Endothelial cell of umbilical vein (primary cell): ENCODE results near the gene DAPK2. TPM values are rescaled to one million over a fixed set of nuclear protein-coding genes. Genes with fewer than 3 reads are reported as not detected.

Experiments used
- BruUV-seq: library from RNA; stranded (reverse); fragments of 400-500 nt; replicated peaks from 2 replicates; lab custom pipeline; 2021; lab: Mats Ljungman, UMichigan
- CTCF ChIA-PET: fragments of 300-600, 350-600 bp; sonication (Branson Sonifier 250); formaldehyde crosslinking; loops from one replicate; lab custom pipeline; 2021; ENCODE audit warnings: antibody characterized with exemption, inconsistent platforms; lab: Charles Lee
- POLR2A ChIA-PET: fragments of 300-600, 350-600 bp; sonication (Branson Sonifier 250); formaldehyde crosslinking; loops from one replicate; lab custom pipeline; 2021; ENCODE audit warnings: antibody characterized with exemption, inconsistent platforms; lab: Charles Lee
- DNase-seq: peaks from one replicate; pipeline ENCODE4 v3.0.0-alpha.2; 2011; ENCODE audit warnings: low read depth, low spot score
- FAIRE-seq: peaks from 2 replicates; lab custom pipeline; 2011; peaks lifted over from hg19 to GRCh38; lab: Jason Lieb, UNC
- H2AFZ ChIP-seq: 2 replicates; pipeline ENCODE4 v1.6.0; 2012; ENCODE audit warnings: low read depth, low read length, control low read depth, inconsistent platforms
- H3K27ac ChIP-seq: 2 replicates; pipeline ENCODE4 v1.5.1; 2011; ENCODE audit warnings: low read depth, mild to moderate bottlenecking, control low read depth, low read length, moderate library complexity; ENCODE audit not compliant: insufficient read depth
- H3K27me3 ChIP-seq, 2 experiments: 2 replicates each; pipeline versions ENCODE4 v1.6.0 to v1.6.1; 2011; ENCODE audit warnings: low read length in 2 of 2, mixed read lengths in 1 of 2; ENCODE audit not compliant: control insufficient read depth in 2 of 2, insufficient read depth in 2 of 2
- H3K36me3 ChIP-seq, 2 experiments: 2 replicates in 1 of 2; 3 replicates in 1 of 2; pipeline ENCODE4 v1.5.1; 2011; ENCODE audit warnings: low read length in 2 of 2, mild to moderate bottlenecking in 1 of 2, moderate library complexity in 1 of 2; ENCODE audit not compliant: control insufficient read depth in 2 of 2, insufficient read depth in 2 of 2; ENCODE audit errors: extremely low read depth in 1 of 2
- H3K4me1 ChIP-seq: 3 replicates; pipeline ENCODE4 v1.5.1; 2011; ENCODE audit warnings: mild to moderate bottlenecking, low read length; ENCODE audit not compliant: control insufficient read depth, insufficient read depth; ENCODE audit errors: extremely low read depth
- H3K4me2 ChIP-seq: 2 replicates; pipeline ENCODE4 v1.6.1; 2011; ENCODE audit warnings: low read length, control low read depth, mixed read lengths; ENCODE audit not compliant: insufficient read depth
- H3K4me3 ChIP-seq, 3 experiments: fragments of 200-600 bp in 1 of 3; sonication (generic), shearing (Covaris generic) in 1 of 3; replicated peaks in 1 of 3; 2 replicates each; pipeline ENCODE4 v1.5.1; 2011 to 2016; ENCODE audit warnings: control low read depth in 3 of 3, low read length in 3 of 3, mild to moderate bottlenecking in 2 of 3, inconsistent platforms in 1 of 3, low read depth in 1 of 3, moderate library complexity in 1 of 3; ENCODE audit not compliant: insufficient read depth in 1 of 3
- H3K79me2 ChIP-seq: 2 replicates; pipeline ENCODE4 v1.6.0; 2012; ENCODE audit warnings: low read length, inconsistent platforms; ENCODE audit not compliant: control insufficient read depth, insufficient read depth
- H3K9ac ChIP-seq: replicated peaks from 2 replicates; pipeline ENCODE3; 2011; ENCODE audit warnings: low read length, control low read depth; ENCODE audit not compliant: insufficient read depth; ENCODE audit errors: extremely low read depth
- H3K9me1 ChIP-seq: replicated peaks from 3 replicates; pipeline ENCODE4 v1.6.0; 2011; ENCODE audit warnings: mild to moderate bottlenecking, low read length; ENCODE audit not compliant: control insufficient read depth, insufficient read depth; ENCODE audit errors: extremely low read depth
- H3K9me3 ChIP-seq: replicated peaks from 2 replicates; pipeline ENCODE4 v1.5.1; 2012; ENCODE audit warnings: low read length, inconsistent platforms; ENCODE audit not compliant: control insufficient read depth, insufficient read depth
- H4K20me1 ChIP-seq: replicated peaks from 2 replicates; pipeline ENCODE3; 2011; ENCODE audit warnings: mild to moderate bottlenecking, low read length; ENCODE audit not compliant: control insufficient read depth, insufficient read depth; ENCODE audit errors: extremely low read depth
- CTCF ChIP-seq, 2 donors: IDR thresholded peaks; 1 replicate in 1 of 2; 2 replicates in 1 of 2; pipeline ENCODE4 v1.5.1; 2011; ENCODE audit warnings: low read length in 2 of 2, mild to moderate bottlenecking in 2 of 2, moderate library complexity in 2 of 2, control low read depth in 1 of 2, inconsistent platforms in 1 of 2, low read depth in 1 of 2; ENCODE audit not compliant: insufficient read depth in 1 of 2; ENCODE audit errors: extremely low read depth in 1 of 2
- EZH2 ChIP-seq: IDR thresholded peaks from 2 replicates; pipeline ENCODE4 v1.6.1; 2012; ENCODE audit warnings: borderline replicate concordance, low read depth, mild to moderate bottlenecking, moderate library complexity, low read length, inconsistent platforms; ENCODE audit not compliant: severe bottlenecking
- FOS ChIP-seq: IDR thresholded peaks from 2 replicates; pipeline ENCODE4 v1.6.1; 2011; ENCODE audit warnings: mild to moderate bottlenecking, low read length, moderate library complexity, borderline replicate concordance; ENCODE audit not compliant: insufficient read depth
- GATA2 ChIP-seq: IDR thresholded peaks from 2 replicates; pipeline ENCODE4 v1.7.0; 2011; ENCODE audit warnings: low read depth, mild to moderate bottlenecking, moderate library complexity, mixed read lengths, low read length; ENCODE audit not compliant: insufficient read length, insufficient read depth
- JUN ChIP-seq: IDR thresholded peaks from 2 replicates; pipeline ENCODE4 v1.6.1; 2011; ENCODE audit warnings: borderline replicate concordance, low read depth; ENCODE audit not compliant: insufficient read length, insufficient read depth
- MAX ChIP-seq: IDR thresholded peaks from 2 replicates; pipeline ENCODE4 v1.6.1; 2011; ENCODE audit not compliant: insufficient read depth, insufficient read length
- MYC ChIP-seq: IDR thresholded peaks from one replicate; pipeline ENCODE4 v1.6.1; 2011; ENCODE audit warnings: mild to moderate bottlenecking, low read depth, low read length
- POLR2A ChIP-seq: IDR thresholded peaks from 2 replicates; pipeline ENCODE4 v1.6.1; 2012; ENCODE audit warnings: low read depth, mild to moderate bottlenecking, control low read depth, low read length
- POLR2AphosphoS5 ChIP-seq: IDR thresholded peaks from 2 replicates; pipeline ENCODE4 v1.6.1; 2012; ENCODE audit warnings: low read depth, mild to moderate bottlenecking, control low read depth, low read length, moderate library complexity; ENCODE audit not compliant: insufficient read depth
- dilution Hi-C: fragments of 300-500 bp; cut with MboI; formaldehyde crosslinking; loops from one replicate; pipeline ENCODE4 v1.15.0; 2019; ENCODE audit warnings: low sequenced_read_pairs; ENCODE audit not compliant: extremely low pct_ligation_motif_present
- intact Hi-C: fragments of 100-400 bp; cut with micrococcal nuclease; formaldehyde crosslinking; loops from one replicate; pipeline ENCODE4 v1.10.0; 2022
- polyA plus RNA-seq, 4 experiments: library from polyadenylated mRNA; depleted of rRNA in 3 of 4; stranded (reverse) in 3 of 4; unstranded in 1 of 4; fragments of >200 nt; gene quantifications; 2 replicates each; pipeline versions ENCODE4 v1.2.1 to v1.2.3, GENCODE V29; 2011 to 2012; ENCODE audit warnings: missing spikeins in 1 of 4
- total RNA-seq: library from RNA; stranded (reverse); gene quantifications from 2 replicates; pipeline ENCODE4 v1.2.3, GENCODE V29; 2021

The DAPK2 gene
- total and polyA plus RNA-seq, 2 donors (not counting 3 experiments of a cell fraction or from before 2014, with no cell fraction given), result 2.8 to 6.7 TPM

DNA sequence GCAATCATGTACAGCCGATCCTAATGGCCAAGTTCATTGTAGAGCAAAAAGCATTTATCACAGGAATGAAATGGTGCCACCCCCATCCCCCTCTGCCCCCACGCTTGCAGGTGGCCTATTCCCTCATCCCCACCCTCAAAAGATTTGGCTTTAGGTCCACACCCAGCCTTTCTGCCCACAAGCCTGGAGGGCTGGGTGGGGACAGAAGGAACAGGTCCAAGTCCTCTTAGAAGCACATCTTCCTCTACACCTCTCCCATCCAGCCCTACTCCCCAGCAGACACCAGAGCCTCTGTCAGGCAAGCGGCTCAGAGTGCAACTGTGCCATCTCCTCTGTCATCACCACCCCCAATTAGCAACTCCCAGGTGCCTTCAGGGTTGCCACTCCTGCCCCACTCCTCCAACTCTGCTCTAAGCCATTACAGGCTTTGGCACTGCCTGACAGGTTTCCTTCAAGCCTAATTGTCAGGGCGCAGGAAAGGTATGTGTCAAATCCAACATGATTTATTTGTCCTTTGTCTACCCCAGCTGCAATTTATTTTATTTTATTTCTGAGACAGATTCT is 49.4 kb downstream of the DAPK2 start:
- H3K9me3 ChIP-seq, result no peaks in the 10 kb centered on the region
- intact Hi-C loops (no loop called here), dilution Hi-C loops (no loop called here)
- no peak overlapping the region for H3K4me3 ChIP-seq
- no peak overlapping the region for H3K4me2 ChIP-seq
- FAIRE-seq, result no peak
- no peaks in the 10 kb centered on the region for H3K36me3 ChIP-seq
- peaks cover 7% of the 10 kb centered on the region for H3K4me1 ChIP-seq
- ChIA-PET CTCF (no interaction called here), POLR2A (no interaction called here)
- no peak overlapping the region for H3K9ac ChIP-seq
- no peaks in the 10 kb centered on the region for H4K20me1 ChIP-seq
- H3K27me3 ChIP-seq, result peaks cover 7 to 15% of the 10 kb centered on the region in 2 experiments
- H3K9me1 ChIP-seq, result no peaks in the 10 kb centered on the region
- H3K27ac ChIP-seq, result no peak overlapping the region
- DNase-seq, result no peak
- H3K79me2 ChIP-seq, result no peaks in the 10 kb centered on the region
- BruUV-seq, result no TSS peak
- TF ChIP-seq POLR2AphosphoS5 (no peak), CTCF (IDR thresholded peaks at IDR 0.05; ENCODE audit: extremely low read depth in 1 of 2, insufficient read depth in 1 of 2, low read depth in 1 of 2, low read length in 2 of 2) (no peak), POLR2A (no peak), FOS (no peak), GATA2 (no peak)
- H2AFZ ChIP-seq, result no peak overlapping the region

GRCh38 chr15:63995789-63996188 is 50.5 kb downstream of the DAPK2 start:
- BruUV-seq, result no TSS peak
- DNase-seq (no peak), FAIRE-seq (no peak)
- POLR2A ChIA-PET, result no interaction called here
- CTCF ChIA-PET, result no interaction called here
- dilution Hi-C loops (no loop called here), intact Hi-C loops (no loop called here)
- no peak overlapping the region for H3K27ac ChIP-seq
- H3K36me3 ChIP-seq, result no peaks in the 10 kb centered on the region
- no peaks in the 10 kb centered on the region for H3K9me3 ChIP-seq
- H3K9me1 ChIP-seq, result no peaks in the 10 kb centered on the region
- no peak overlapping the region for H2AFZ ChIP-seq
- TF ChIP-seq MAX, result no peak
- TF ChIP-seq JUN, result no peak
- no peak for TF ChIP-seq CTCF (IDR thresholded peaks at IDR 0.05; ENCODE audit: extremely low read depth in 1 of 2, insufficient read depth in 1 of 2, low read depth in 1 of 2, low read length in 2 of 2)
- no peak for TF ChIP-seq POLR2A
- no peak for TF ChIP-seq MYC
- TF ChIP-seq POLR2AphosphoS5, result no peak
- TF ChIP-seq GATA2, result no peak
- TF ChIP-seq EZH2, result no peak
- TF ChIP-seq FOS, result no peak
- H3K27me3 ChIP-seq, result peaks cover 5 to 14% of the 10 kb centered on the region in 2 experiments
- H3K79me2 ChIP-seq, result no peaks in the 10 kb centered on the region
- no peak overlapping the region for H3K9ac ChIP-seq
- H3K4me1 ChIP-seq, result peaks cover 11% of the 10 kb centered on the region
- no peaks in the 10 kb centered on the region for H4K20me1 ChIP-seq
- no peak overlapping the region for H3K4me3 ChIP-seq
- no peak overlapping the region for H3K4me2 ChIP-seq
